ENCODE results near the gene ACP2.

GRCh38 chr11:47258317-47258902 is 9.8 kb upstream of the ACP2 start:
- TF ChIP-seq, protein P1, sequence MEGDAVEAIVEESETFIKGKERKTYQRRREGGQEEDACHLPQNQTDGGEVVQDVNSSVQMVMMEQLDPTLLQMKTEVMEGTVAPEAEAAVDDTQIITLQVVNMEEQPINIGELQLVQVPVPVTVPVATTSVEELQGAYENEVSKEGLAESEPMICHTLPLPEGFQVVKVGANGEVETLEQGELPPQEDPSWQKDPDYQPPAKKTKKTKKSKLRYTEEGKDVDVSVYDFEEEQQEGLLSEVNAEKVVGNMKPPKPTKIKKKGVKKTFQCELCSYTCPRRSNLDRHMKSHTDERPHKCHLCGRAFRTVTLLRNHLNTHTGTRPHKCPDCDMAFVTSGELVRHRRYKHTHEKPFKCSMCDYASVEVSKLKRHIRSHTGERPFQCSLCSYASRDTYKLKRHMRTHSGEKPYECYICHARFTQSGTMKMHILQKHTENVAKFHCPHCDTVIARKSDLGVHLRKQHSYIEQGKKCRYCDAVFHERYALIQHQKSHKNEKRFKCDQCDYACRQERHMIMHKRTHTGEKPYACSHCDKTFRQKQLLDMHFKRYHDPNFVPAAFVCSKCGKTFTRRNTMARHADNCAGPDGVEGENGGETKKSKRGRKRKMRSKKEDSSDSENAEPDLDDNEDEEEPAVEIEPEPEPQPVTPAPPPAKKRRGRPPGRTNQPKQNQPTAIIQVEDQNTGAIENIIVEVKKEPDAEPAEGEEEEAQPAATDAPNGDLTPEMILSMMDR (IDR thresholded peaks at IDR 0.05) = no peak
- TF ChIP-seq POLR2AphosphoS5 (IDR thresholded peaks at IDR 0.05) = no peak
- no peak for TF ChIP-seq POLR2A (IDR thresholded peaks at IDR 0.05)
